ENCODE results near the gene ECEL1.

ECEL1 gene

GRCh38 chr2:232449964-232450363, 37.7 kb downstream of the ECEL1 start:
- Histone ChIP-seq H3K9me3 (ENCODE audit: control insufficient read depth, insufficient read depth, low read depth, low read length) (no peaks in the 10 kb centered on the region), H3K36me3 (ENCODE audit: control insufficient read depth in 2 of 2, insufficient read depth in 1 of 2, low read length in 2 of 2) (no peaks in the 10 kb centered on the region), H3K4me1 (ENCODE audit: control insufficient read depth, insufficient read depth, low read length) (no peaks in the 10 kb centered on the region), H3K4me3 (ENCODE audit: low read depth, low read length) (no peak overlapping the region), H3K27ac (ENCODE audit: extremely low read depth, low read depth, low read length) (no peak overlapping the region)
- TF ChIP-seq INSM2 (tag by site-specific recombination; IDR thresholded peaks at IDR 0.05) = no peak
- TF ChIP-seq ZNF266 (tag by site-specific recombination; IDR thresholded peaks at IDR 0.05; ENCODE audit: low read depth) = no peak
- no peak for TF ChIP-seq GLI4 (tag by site-specific recombination; IDR thresholded peaks at IDR 0.05)
- TF ChIP-seq ZNF473 (tag by site-specific recombination; IDR thresholded peaks at IDR 0.05) = no peak
- TF ChIP-seq SP2 (tag by site-specific recombination; IDR thresholded peaks at IDR 0.05) = no peak
- TF ChIP-seq ZNF658 (tag by site-specific recombination; IDR thresholded peaks at IDR 0.05) = no peak
- no peak for TF ChIP-seq ZNF341 (tag by site-specific recombination; IDR thresholded peaks at IDR 0.05; ENCODE audit: low read depth)
- no peak for TF ChIP-seq KLF9 (tag by site-specific recombination; IDR thresholded peaks at IDR 0.05; ENCODE audit: low read depth)
- ChIA-PET CTCF (interaction anchor here (4.0 kb wide), 1 partner anchor 72 kb away, joined by 77 read pairs; the partner anchor contains the start of gene PRSS56), POLR2A (no interaction called here)

- TF ChIP-seq ZNF600 (tag by site-specific recombination; IDR thresholded peaks at IDR 0.05) (0 out of 2 replicates have a peak, but pooled peaks have one; percentile 19), ZNF155 (tag by site-specific recombination; IDR thresholded peaks at IDR 0.05) (no peak)
- H3K4me3 ChIP-seq (ENCODE audit: low read depth, low read length) = no peak overlapping the region
- H3K36me3 ChIP-seq (ENCODE audit: control insufficient read depth in 2 of 2, insufficient read depth in 1 of 2, low read length in 2 of 2) = no peaks in the 10 kb centered on the region
- H3K27ac ChIP-seq (ENCODE audit: extremely low read depth, low read depth, low read length) = no peak overlapping the region
- CTCF ChIA-PET = interaction anchor here (2.3 to 4.0 kb wide), 4 partner anchors 26 to 74 kb away, joined by 7 to 77 read pairs (median 10); partner anchors contain the start of gene PRSS56
- POLR2A ChIA-PET = interaction anchor here (0.6 kb wide), 1 partner anchor 531 kb away, joined by 6 read pairs; no protein-coding TSS in a partner anchor
- H3K4me1 ChIP-seq (ENCODE audit: control insufficient read depth, insufficient read depth, low read length) = no peaks in the 10 kb centered on the region
- no peaks in the 10 kb centered on the region for H3K9me3 ChIP-seq (ENCODE audit: control insufficient read depth, insufficient read depth, low read depth, low read length)
These were observed 39.3 kb downstream of the ECEL1 start for GRCh38 chr2:232448304-232448690.

GRCh38 chr2:232447638-232448303, 39.9 kb downstream of the ECEL1 start:
- Histone ChIP-seq H3K4me3 (ENCODE audit: low read depth, low read length) (no peak overlapping the region), H3K36me3 (ENCODE audit: control insufficient read depth in 2 of 2, insufficient read depth in 1 of 2, low read length in 2 of 2) (no peaks in the 10 kb centered on the region), H3K27ac (ENCODE audit: extremely low read depth, low read depth, low read length) (no peak overlapping the region), H3K4me1 (ENCODE audit: control insufficient read depth, insufficient read depth, low read length) (no peaks in the 10 kb centered on the region), H3K9me3 (ENCODE audit: control insufficient read depth, insufficient read depth, low read depth, low read length) (no peaks in the 10 kb centered on the region)
- ChIA-PET CTCF (interaction anchor here (0.7 to 4.0 kb wide), 9 partner anchors 13 to 178 kb away, joined by 3 to 77 read pairs (median 7); partner anchors contain the start of gene PRSS56), POLR2A (interaction anchor here (0.6 kb wide), 1 partner anchor 530 kb away, joined by 6 read pairs; no protein-coding TSS in a partner anchor)
- TF ChIP-seq ZNF16 (tag by site-specific recombination; IDR thresholded peaks at IDR 0.05; ENCODE audit: low read depth) = no peak
- no peak for TF ChIP-seq GLIS2 (tag by site-specific recombination; IDR thresholded peaks at IDR 0.05)
- no peak for TF ChIP-seq EGR2 (tag by site-specific recombination; IDR thresholded peaks at IDR 0.05; ENCODE audit: low read depth)
- no peak for TF ChIP-seq ZNF610 (tag by site-specific recombination; IDR thresholded peaks at IDR 0.05; ENCODE audit: borderline replicate concordance)
- TF ChIP-seq ZNF596 (tag by site-specific recombination; IDR thresholded peaks at IDR 0.05) = no peak
- TF ChIP-seq ZFP41 (tag by site-specific recombination; IDR thresholded peaks at IDR 0.05; ENCODE audit: borderline replicate concordance) = no peak
- no peak for TF ChIP-seq ZNF24 (tag by site-specific recombination; IDR thresholded peaks at IDR 0.05)
- TF ChIP-seq IKZF3 (tag by site-specific recombination; IDR thresholded peaks at IDR 0.05) = no peak
- TF ChIP-seq ZSCAN5A (tag by site-specific recombination; IDR thresholded peaks at IDR 0.05) = no peak
- no peak for TF ChIP-seq ZNF639 (tag by site-specific recombination; IDR thresholded peaks at IDR 0.05)
- no peak for TF ChIP-seq ZNF514 (tag by site-specific recombination; IDR thresholded peaks at IDR 0.05)

All from HEK293 (cell line).